Astrocyte (in vitro differentiated cells and primary cell): Measurements from ENCODE around the gene SERPINE1. TPM values are rescaled to one million over a fixed set of nuclear protein-coding genes. Genes with fewer than 3 reads are reported as not detected.

Experiments used
- DNase-seq: peaks from one replicate; pipeline ENCODE4 v3.0.0-alpha.2; 2010; ENCODE audit warnings: low read depth
- FAIRE-seq: peaks from 2 replicates; lab custom pipeline; 2011; peaks lifted over from hg19 to GRCh38; lab: Jason Lieb, UNC
- H2AFZ ChIP-seq: 2 replicates; pipeline ENCODE4 v1.6.0; 2012; ENCODE audit warnings: low read depth, low read length, inconsistent platforms
- H3K27ac ChIP-seq: 2 replicates; pipeline ENCODE4 v1.5.1; 2011; ENCODE audit warnings: low read depth, low read length, inconsistent platforms
- H3K27me3 ChIP-seq: 2 replicates; pipeline ENCODE4 v1.6.0; 2011; ENCODE audit warnings: low read length, inconsistent platforms; ENCODE audit not compliant: insufficient read depth
- H3K36me3 ChIP-seq: 2 replicates; pipeline ENCODE4 v1.5.1; 2011; ENCODE audit warnings: low read length, inconsistent platforms; ENCODE audit not compliant: insufficient read depth
- H3K4me1 ChIP-seq: 2 replicates; pipeline ENCODE4 v1.5.1; 2011; ENCODE audit warnings: low read length, inconsistent platforms; ENCODE audit not compliant: insufficient read depth
- H3K4me2 ChIP-seq: 2 replicates; pipeline ENCODE4 v1.6.0; 2012; ENCODE audit warnings: low read length, inconsistent platforms
- H3K4me3 ChIP-seq: 2 replicates; pipeline ENCODE4 v1.5.1; 2011; ENCODE audit warnings: low read depth, mild to moderate bottlenecking, low read length, inconsistent platforms; ENCODE audit not compliant: insufficient read depth
- H3K79me2 ChIP-seq: 2 replicates; pipeline ENCODE4 v1.6.0; 2012; ENCODE audit warnings: mild to moderate bottlenecking, low read length, inconsistent platforms; ENCODE audit not compliant: insufficient read depth
- H3K9ac ChIP-seq: 2 replicates; pipeline ENCODE4 v1.6.0; 2012; ENCODE audit warnings: mild to moderate bottlenecking, low read length, inconsistent platforms
- H3K9me3 ChIP-seq: 2 replicates; pipeline ENCODE4 v1.5.1; 2012; ENCODE audit warnings: low read depth, mild to moderate bottlenecking, low read length, inconsistent platforms; ENCODE audit not compliant: insufficient read depth
- H4K20me1 ChIP-seq: 2 replicates; pipeline ENCODE4 v1.6.0; 2012; ENCODE audit warnings: low read length, inconsistent platforms; ENCODE audit not compliant: insufficient read depth
- H3K27ac Mint-ChIP-seq: one replicate; pipeline ENCODE4 v1.8.0; 2021; ENCODE audit warnings: mild to moderate bottlenecking, mixed read lengths; ENCODE audit not compliant: unreplicated experiment
- H3K27me3 Mint-ChIP-seq: one replicate; pipeline ENCODE4 v1.8.0; 2021; ENCODE audit warnings: low read depth, mixed read lengths; ENCODE audit not compliant: unreplicated experiment
- H3K36me3 Mint-ChIP-seq: one replicate; pipeline ENCODE4 v1.8.0; 2021; ENCODE audit warnings: low read depth, mixed read lengths; ENCODE audit not compliant: unreplicated experiment
- H3K4me1 Mint-ChIP-seq: one replicate; pipeline ENCODE4 v1.8.0; 2021; ENCODE audit warnings: low read depth, mixed read lengths; ENCODE audit not compliant: unreplicated experiment
- H3K4me3 Mint-ChIP-seq: one replicate; pipeline ENCODE4 v1.8.0; 2021; ENCODE audit warnings: mild to moderate bottlenecking, moderate library complexity, mixed read lengths; ENCODE audit not compliant: unreplicated experiment
- H3K9me3 Mint-ChIP-seq: one replicate; pipeline ENCODE4 v1.8.0; 2021; ENCODE audit warnings: mild to moderate bottlenecking, mixed read lengths; ENCODE audit not compliant: unreplicated experiment
- CTCF ChIP-seq: IDR thresholded peaks from 2 replicates; pipeline ENCODE4 v1.5.1; 2011; ENCODE audit warnings: low read depth, mild to moderate bottlenecking, inconsistent platforms, low read length, moderate library complexity; ENCODE audit not compliant: insufficient read depth
- EZH2 ChIP-seq: IDR thresholded peaks from 2 replicates; pipeline ENCODE4 v1.6.1; 2012; ENCODE audit warnings: mild to moderate bottlenecking, low read length, inconsistent platforms; ENCODE audit not compliant: insufficient read depth
- total RNA-seq: library from RNA; stranded (reverse); gene quantifications from 2 replicates; pipeline ENCODE4 v1.2.1, GENCODE V29; 2021

SERPINE1 gene
- total RNA-seq, 1 donor from 2014 or later, result 1,496 TPM

DNA sequence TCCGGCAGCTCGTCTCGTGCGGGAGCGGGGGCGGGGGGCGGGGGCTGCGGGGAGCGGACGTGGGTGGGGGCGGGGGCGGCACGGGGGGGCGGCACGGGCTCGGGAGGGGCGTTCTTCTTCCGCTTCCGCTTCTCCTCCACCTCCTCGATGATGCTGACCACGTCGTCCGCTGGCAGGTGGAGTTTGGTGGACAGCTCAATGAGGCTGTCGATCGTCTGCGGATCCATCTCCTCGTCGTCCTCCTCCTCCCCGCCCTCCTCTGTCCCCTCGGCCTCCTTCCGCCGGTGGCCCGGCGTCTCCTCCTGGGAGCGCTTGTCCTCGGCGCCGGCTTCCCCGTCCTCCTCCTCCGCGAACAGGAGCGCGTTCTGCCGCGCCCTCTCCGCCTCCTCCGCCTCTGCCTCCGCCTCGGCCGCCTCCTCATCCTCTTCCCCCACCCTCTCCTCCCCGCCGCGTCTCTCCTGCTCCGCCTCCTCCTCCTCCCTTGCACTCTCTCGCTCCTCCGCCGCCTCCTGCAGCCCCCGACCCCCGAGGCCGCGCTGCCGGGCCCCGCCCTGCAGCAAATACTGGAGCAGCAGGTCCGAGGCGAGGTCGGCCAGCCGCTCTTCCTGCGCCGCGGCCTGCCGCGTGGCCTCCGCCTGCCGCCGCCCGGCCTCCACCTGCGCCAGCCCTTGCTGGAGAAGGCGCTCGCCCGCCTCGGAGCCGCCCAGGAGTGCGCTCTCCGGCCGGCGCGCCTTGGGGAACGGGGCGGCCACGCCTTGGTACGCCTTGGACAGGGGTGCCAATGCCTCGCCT lies 36.6 kb downstream of the SERPINE1 start:
- no peak for FAIRE-seq
- Histone ChIP-seq H3K36me3 (peaks cover 4% of the 10 kb centered on the region), H3K4me3 (peak overlapping the region; percentile 39), H3K27ac (no peak overlapping the region), H3K4me2 (peak overlapping the region; percentile 91), H3K4me1 (peaks cover 54% of the 10 kb centered on the region), H2AFZ (no peak overlapping the region), H4K20me1 (peaks cover 51% of the 10 kb centered on the region), H3K79me2 (no peaks in the 10 kb centered on the region), H3K9me3 (no peaks in the 10 kb centered on the region), H3K27me3 (peaks cover 16% of the 10 kb centered on the region), H3K9ac (no peak overlapping the region)
- H3K4me1 Mint-ChIP-seq, result peaks cover 41% of the 10 kb centered on the region
- no peak for DNase-seq
- peak overlapping the region; percentile 41 for H3K27ac Mint-ChIP-seq
- no peaks in the 10 kb centered on the region for H3K9me3 Mint-ChIP-seq
- TF ChIP-seq EZH2, result peak; percentile 91
- no peak for TF ChIP-seq CTCF
- H3K27me3 Mint-ChIP-seq, result no peaks in the 10 kb centered on the region
- H3K4me3 Mint-ChIP-seq, result peak overlapping the region; percentile 81
- H3K36me3 Mint-ChIP-seq, result peaks cover 4% of the 10 kb centered on the region

DNA sequence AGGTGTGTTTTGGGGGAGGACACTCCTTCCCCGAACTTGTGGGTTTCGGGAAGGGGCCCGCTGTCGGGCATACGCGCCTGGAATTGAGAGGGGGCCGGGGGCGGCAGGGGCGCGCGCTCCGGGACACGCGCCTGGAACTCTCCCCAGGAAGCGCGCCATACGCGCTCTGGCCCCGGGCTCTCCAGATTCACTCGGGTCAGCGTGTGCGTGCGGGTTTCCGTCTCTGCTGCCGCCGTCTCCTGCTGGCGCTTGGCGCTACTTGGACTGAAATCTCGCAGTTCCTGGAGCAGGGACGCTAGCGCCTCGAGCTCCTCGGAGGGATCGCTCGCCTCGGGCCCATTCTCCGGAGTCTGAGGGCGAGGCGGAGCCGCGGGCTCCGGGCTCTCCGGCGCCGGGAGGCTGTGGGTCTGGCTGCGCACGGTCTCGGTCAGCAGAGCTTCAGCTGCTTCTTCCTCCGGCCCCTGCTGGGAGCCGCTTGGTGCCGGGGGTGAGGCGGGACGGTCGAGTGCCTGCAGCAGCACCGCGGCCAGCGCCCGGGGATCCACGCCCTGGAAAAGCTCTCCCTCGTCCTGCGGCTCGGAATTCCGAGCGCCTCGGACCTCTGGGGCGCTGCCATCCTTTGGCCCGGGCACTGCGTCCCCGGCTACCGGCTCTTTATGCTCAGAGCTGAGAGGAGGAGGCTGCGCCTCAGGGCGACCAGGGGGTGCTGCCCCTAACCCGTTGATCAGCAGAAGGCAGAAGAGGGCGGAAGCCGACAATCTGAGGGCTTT lies 37.4 kb downstream of the SERPINE1 start:
- no peak overlapping the region for H3K9ac ChIP-seq
- Mint-ChIP-seq H3K4me3 (peak overlapping the region; percentile 80), H3K27ac (peak overlapping the region; percentile 18), H3K9me3 (no peaks in the 10 kb centered on the region), H3K27me3 (no peaks in the 10 kb centered on the region), H3K36me3 (peaks cover 3% of the 10 kb centered on the region), H3K4me1 (peaks cover 45% of the 10 kb centered on the region)
- H3K4me3 ChIP-seq, result peak overlapping the region; percentile 39
- H3K27me3 ChIP-seq, result peaks cover 16% of the 10 kb centered on the region
- DNase-seq, result peak; percentile 51
- H3K9me3 ChIP-seq, result no peaks in the 10 kb centered on the region
- no peak overlapping the region for H3K27ac ChIP-seq
- H2AFZ ChIP-seq, result no peak overlapping the region
- FAIRE-seq, result no peak
- H3K4me1 ChIP-seq, result peaks cover 62% of the 10 kb centered on the region
- peak overlapping the region; percentile 91 for H3K4me2 ChIP-seq
- H3K36me3 ChIP-seq, result peaks cover 4% of the 10 kb centered on the region
- peak; percentile 88 for TF ChIP-seq EZH2
- TF ChIP-seq CTCF, result no peak
- peaks cover 46% of the 10 kb centered on the region for H4K20me1 ChIP-seq
- no peaks in the 10 kb centered on the region for H3K79me2 ChIP-seq
